ENCODE results near the gene REEP6.

DNA sequence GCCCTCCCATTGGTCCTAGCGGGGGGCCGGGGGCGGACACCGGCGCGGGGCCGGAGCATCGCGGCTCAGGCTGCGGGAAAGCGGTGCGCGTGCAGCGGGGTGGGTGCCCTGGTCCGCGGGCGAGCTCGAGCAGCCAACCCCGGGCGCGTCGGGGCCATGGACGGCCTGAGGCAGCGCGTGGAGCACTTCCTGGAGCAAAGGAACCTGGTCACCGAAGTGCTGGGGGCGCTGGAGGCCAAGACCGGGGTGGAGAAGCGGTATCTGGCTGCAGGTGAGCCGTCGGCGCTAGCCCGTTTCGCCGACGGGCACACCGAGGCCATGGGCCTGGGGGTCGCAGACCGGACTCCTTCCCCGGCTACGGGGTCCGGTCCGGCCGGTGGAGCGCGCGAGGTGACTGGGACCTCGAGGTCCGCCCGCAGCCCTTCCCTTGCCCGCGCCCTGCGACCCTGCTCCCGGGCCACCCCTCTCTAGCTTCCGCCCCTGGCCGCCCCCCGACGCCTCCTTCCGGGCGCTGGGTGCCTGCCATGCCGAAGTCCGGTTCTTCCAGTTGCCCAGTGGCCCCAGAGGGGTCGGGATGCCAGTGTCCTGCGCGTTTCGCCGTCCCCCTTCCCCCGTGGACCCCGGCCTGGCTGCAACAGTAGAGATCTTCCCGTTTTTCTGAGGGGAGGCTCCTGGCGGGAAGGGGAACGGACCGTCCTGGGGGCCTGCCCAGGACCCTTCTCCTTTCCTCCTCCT lies at the start of gene REEP6:
- TF ChIP-seq POLR2A (IDR thresholded peaks at IDR 0.05; ENCODE audit: control extremely low read depth in 1 of 2, low read depth in 2 of 2, low read length in 2 of 2) (no peak), YY1 (IDR thresholded peaks at IDR 0.05; ENCODE audit: low read depth, low read length) (no peak), TAF1 (IDR thresholded peaks at IDR 0.05; ENCODE audit: low read depth, low read length) (no peak), EP300 (IDR thresholded peaks at IDR 0.05; ENCODE audit: borderline replicate concordance in 1 of 2, low read depth in 2 of 2, low read length in 2 of 2) (no peak), HDAC2 (IDR thresholded peaks at IDR 0.05; ENCODE audit: borderline replicate concordance in 1 of 2, low read depth in 2 of 2, low read length in 2 of 2) (no peak; a peak in 1 of 4 replicates), EZH2 (IDR thresholded peaks at IDR 0.05; ENCODE audit: low read depth, low read length, severe bottlenecking) (no peak), JUN (IDR thresholded peaks at IDR 0.05; ENCODE audit: low read depth, low read length) (no peak)
- TF ChIP-seq, protein P1, sequence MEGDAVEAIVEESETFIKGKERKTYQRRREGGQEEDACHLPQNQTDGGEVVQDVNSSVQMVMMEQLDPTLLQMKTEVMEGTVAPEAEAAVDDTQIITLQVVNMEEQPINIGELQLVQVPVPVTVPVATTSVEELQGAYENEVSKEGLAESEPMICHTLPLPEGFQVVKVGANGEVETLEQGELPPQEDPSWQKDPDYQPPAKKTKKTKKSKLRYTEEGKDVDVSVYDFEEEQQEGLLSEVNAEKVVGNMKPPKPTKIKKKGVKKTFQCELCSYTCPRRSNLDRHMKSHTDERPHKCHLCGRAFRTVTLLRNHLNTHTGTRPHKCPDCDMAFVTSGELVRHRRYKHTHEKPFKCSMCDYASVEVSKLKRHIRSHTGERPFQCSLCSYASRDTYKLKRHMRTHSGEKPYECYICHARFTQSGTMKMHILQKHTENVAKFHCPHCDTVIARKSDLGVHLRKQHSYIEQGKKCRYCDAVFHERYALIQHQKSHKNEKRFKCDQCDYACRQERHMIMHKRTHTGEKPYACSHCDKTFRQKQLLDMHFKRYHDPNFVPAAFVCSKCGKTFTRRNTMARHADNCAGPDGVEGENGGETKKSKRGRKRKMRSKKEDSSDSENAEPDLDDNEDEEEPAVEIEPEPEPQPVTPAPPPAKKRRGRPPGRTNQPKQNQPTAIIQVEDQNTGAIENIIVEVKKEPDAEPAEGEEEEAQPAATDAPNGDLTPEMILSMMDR (IDR thresholded peaks at IDR 0.05; ENCODE audit: control extremely low read depth in 1 of 3, insufficient read depth in 1 of 3, low read depth in 1 of 3, low read length in 3 of 3) = no peak
- TF ChIP-seq, protein P2, sequence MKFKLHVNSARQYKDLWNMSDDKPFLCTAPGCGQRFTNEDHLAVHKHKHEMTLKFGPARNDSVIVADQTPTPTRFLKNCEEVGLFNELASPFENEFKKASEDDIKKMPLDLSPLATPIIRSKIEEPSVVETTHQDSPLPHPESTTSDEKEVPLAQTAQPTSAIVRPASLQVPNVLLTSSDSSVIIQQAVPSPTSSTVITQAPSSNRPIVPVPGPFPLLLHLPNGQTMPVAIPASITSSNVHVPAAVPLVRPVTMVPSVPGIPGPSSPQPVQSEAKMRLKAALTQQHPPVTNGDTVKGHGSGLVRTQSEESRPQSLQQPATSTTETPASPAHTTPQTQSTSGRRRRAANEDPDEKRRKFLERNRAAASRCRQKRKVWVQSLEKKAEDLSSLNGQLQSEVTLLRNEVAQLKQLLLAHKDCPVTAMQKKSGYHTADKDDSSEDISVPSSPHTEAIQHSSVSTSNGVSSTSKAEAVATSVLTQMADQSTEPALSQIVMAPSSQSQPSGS (IDR thresholded peaks at IDR 0.05; ENCODE audit: low read length) = no peak

All from H1 (cell line).